SK-N-SH (cell line): ENCODE measurements around the gene JRKL. TPM values are rescaled to one million over a fixed set of nuclear protein-coding genes. Genes with fewer than 3 reads are reported as not detected.

Experiments
- CTCF ChIA-PET: fragments of 300-600, 350-600 bp; formaldehyde crosslinking; extraction: SDS; loops from one replicate; lab custom pipeline; 2021; lab: Yijun Ruan, JAX
- POLR2A ChIA-PET: fragments of 350-600 bp; sonication (Branson Sonifier 250); formaldehyde crosslinking; extraction: SDS; loops from one replicate; lab custom pipeline; 2020; ENCODE audit warnings: antibody characterized with exemption, inconsistent platforms; lab: Yijun Ruan, JAX
- DNase-seq: peaks from one replicate; pipeline ENCODE4 v3.0.0; 2012
- H2AFZ ChIP-seq: fragments of 200-600 bp; sonication (generic); 2 replicates; pipeline ENCODE4 v1.8.1; 2016; ENCODE audit warnings: antibody characterized with exemption, mild to moderate bottlenecking, low read depth
- H3F3A ChIP-seq: fragments of 200-600 bp; sonication (generic); replicated peaks from 2 replicates; pipeline ENCODE3; 2016; ENCODE audit warnings: antibody characterized with exemption, mild to moderate bottlenecking; ENCODE audit not compliant: insufficient read depth
- H3K27ac ChIP-seq, 2 experiments: fragments of 200-500 bp in 1 of 2; fragments of 200-600 bp in 1 of 2; sonication (Bioruptor generic) in 1 of 2; sonication (generic), shearing (Covaris generic) in 1 of 2; 2 replicates each; pipeline versions ENCODE4 v1.5.1 to v1.6.1; 2014 to 2016; ENCODE audit warnings: low read depth in 2 of 2, inconsistent platforms in 1 of 2, low read length in 1 of 2, mild to moderate bottlenecking in 1 of 2, mixed read lengths in 1 of 2
- H3K27me3 ChIP-seq: fragments of 200-600 bp; sonication (generic), shearing (Covaris generic); 2 replicates; pipeline ENCODE4 v1.6.1; 2016; ENCODE audit warnings: mixed run types; ENCODE audit not compliant: insufficient read depth
- H3K36me3 ChIP-seq, 2 experiments: fragments of 200-500 bp in 1 of 2; fragments of 200-600 bp in 1 of 2; sonication (Bioruptor generic) in 1 of 2; sonication (generic) in 1 of 2; replicated peaks in 1 of 2; 2 replicates each; pipeline versions ENCODE3 to v1.5.1; 2014 to 2016; ENCODE audit warnings: low read length in 1 of 2, mild to moderate bottlenecking in 1 of 2; ENCODE audit not compliant: insufficient read depth in 2 of 2, control insufficient read depth in 1 of 2
- H3K4me1 ChIP-seq, 2 experiments: fragments of 200-500 bp in 1 of 2; fragments of 200-600 bp in 1 of 2; sonication (Bioruptor generic) in 1 of 2; sonication (generic), shearing (Covaris generic) in 1 of 2; 2 replicates each; pipeline versions ENCODE4 v1.5.1 to v1.6.1; 2014 to 2016; ENCODE audit warnings: low read depth in 1 of 2, low read length in 1 of 2, mixed run types in 1 of 2; ENCODE audit not compliant: insufficient read depth in 2 of 2, control insufficient read depth in 1 of 2
- H3K4me2 ChIP-seq: fragments of 200-600 bp; sonication (generic), shearing (Covaris generic); 2 replicates; pipeline ENCODE4 v1.6.1; 2017; ENCODE audit warnings: mixed run types
- H3K4me3 ChIP-seq, 2 experiments: fragments of 200-500 bp in 1 of 2; fragments of 200-600 bp in 1 of 2; sonication (Bioruptor generic) in 1 of 2; sonication (generic), shearing (Covaris generic) in 1 of 2; 2 replicates each; pipeline versions ENCODE4 v1.5.1 to v1.8.1; 2014 to 2016; ENCODE audit warnings: low read depth in 2 of 2, inconsistent platforms in 1 of 2, low read length in 1 of 2, mild to moderate bottlenecking in 1 of 2, mixed read lengths in 1 of 2, moderate library complexity in 1 of 2
- H3K79me2 ChIP-seq: fragments of 200-600 bp; sonication (generic); 2 replicates; pipeline ENCODE4 v1.8.1; 2017; ENCODE audit warnings: mild to moderate bottlenecking; ENCODE audit not compliant: insufficient read depth
- H3K9ac ChIP-seq: fragments of 200-600 bp; sonication (generic); 2 replicates; pipeline ENCODE4 v1.6.1; 2017; ENCODE audit warnings: mixed run types
- H3K9me2 ChIP-seq: fragments of 200-600 bp; sonication (generic); 2 replicates; pipeline ENCODE4 v1.6.1; 2017; ENCODE audit warnings: mixed run types
- H3K9me3 ChIP-seq: fragments of 200-600 bp; sonication (generic); 2 replicates; pipeline ENCODE4 v1.6.1; 2017; ENCODE audit warnings: mixed run types, mild to moderate bottlenecking, moderate library complexity
- H4K20me1 ChIP-seq: fragments of 200-600 bp; sonication (generic); 2 replicates; pipeline ENCODE4 v1.6.1; 2017; ENCODE audit warnings: mild to moderate bottlenecking, mixed run types; ENCODE audit not compliant: insufficient read depth
- CHD2 ChIP-seq: fragments of 150-350 bp; IDR thresholded peaks from 2 replicates; pipeline ENCODE4 v1.6.1; 2018; ENCODE audit warnings: low read length; ENCODE audit not compliant: partially characterized antibody
- ELF1 ChIP-seq: IDR thresholded peaks from 2 replicates; pipeline ENCODE4 v1.4.0; 2012
- EP300 ChIP-seq, 2 experiments: IDR thresholded peaks; 2 replicates each; pipeline versions ENCODE4 v1.4.0 to v1.6.1; 2012; ENCODE audit warnings: borderline replicate concordance in 1 of 2, low read depth in 1 of 2, low read length in 1 of 2
- EZH2phosphoT487 ChIP-seq: fragments of 200-600 bp; sonication (generic); IDR thresholded peaks from 2 replicates; pipeline ENCODE4 v1.6.1; 2017; ENCODE audit warnings: low read depth, mixed run types, mild to moderate bottlenecking, antibody characterized with exemption, moderate library complexity, borderline replicate concordance
- FOSL2 ChIP-seq: IDR thresholded peaks from 2 replicates; pipeline ENCODE4 v1.4.0; 2012; ENCODE audit warnings: low read depth, mild to moderate bottlenecking, moderate library complexity, borderline replicate concordance
- FOXJ3 ChIP-seq: sonication (generic); formaldehyde crosslinking; IDR thresholded peaks from 2 replicates; pipeline ENCODE4 v1.5.1; 2020; ENCODE audit warnings: mild to moderate bottlenecking, missing genetic modification reagents
- FOXM1 ChIP-seq: IDR thresholded peaks from 2 replicates; pipeline ENCODE4 v1.4.0; 2012; ENCODE audit warnings: low read depth, mild to moderate bottlenecking
- GATA2 ChIP-seq: sonication (generic); formaldehyde crosslinking; IDR thresholded peaks from 2 replicates; pipeline ENCODE4 v1.5.0; 2020; ENCODE audit warnings: mild to moderate bottlenecking, missing genetic modification reagents
- JUND ChIP-seq: IDR thresholded peaks from 2 replicates; pipeline ENCODE4 v1.4.0; 2012
- MEF2A ChIP-seq: IDR thresholded peaks from 2 replicates; pipeline ENCODE4 v1.4.0; 2012; ENCODE audit warnings: low read depth, borderline replicate concordance
- MXI1 ChIP-seq: IDR thresholded peaks from 2 replicates; pipeline ENCODE4 v1.6.1; 2012; ENCODE audit warnings: mild to moderate bottlenecking, low read depth, low read length, improper control_type of control experiment
- NFIC ChIP-seq: IDR thresholded peaks from 2 replicates; pipeline ENCODE4 v1.4.0; 2012; ENCODE audit warnings: borderline replicate concordance
- NRF1 ChIP-seq: IDR thresholded peaks from 2 replicates; pipeline ENCODE4 v1.6.1; 2012; ENCODE audit warnings: low read depth, mild to moderate bottlenecking, low read length
- POLR2AphosphoS5 ChIP-seq: IDR thresholded peaks from 2 replicates; pipeline ENCODE4 v1.6.1; 2012; ENCODE audit warnings: low read depth, low read length
- RCOR1 ChIP-seq: fragments of 150-350 bp; IDR thresholded peaks from 2 replicates; pipeline ENCODE4 v1.6.1; 2017; ENCODE audit warnings: antibody characterized with exemption, low read length
- RFX5 ChIP-seq: IDR thresholded peaks from 2 replicates; pipeline ENCODE4 v1.6.1; 2012; ENCODE audit warnings: mild to moderate bottlenecking, improper control_type of control experiment, low read length
- SMC3 ChIP-seq: IDR thresholded peaks from 2 replicates; pipeline ENCODE4 v1.6.1; 2012; ENCODE audit warnings: low read depth, low read length, improper control_type of control experiment
- TAF1 ChIP-seq: IDR thresholded peaks from 2 replicates; pipeline ENCODE4 v1.6.1; 2012; ENCODE audit warnings: low read depth, mild to moderate bottlenecking, low read length, moderate library complexity, borderline replicate concordance
- TCF12 ChIP-seq: IDR thresholded peaks from 2 replicates; pipeline ENCODE4 v1.4.0; 2012
- TEAD4 ChIP-seq: IDR thresholded peaks from 2 replicates; pipeline ENCODE4 v1.4.0; 2012; ENCODE audit warnings: mild to moderate bottlenecking, borderline replicate concordance; ENCODE audit not compliant: insufficient read depth
- YY1 ChIP-seq: IDR thresholded peaks from 2 replicates; pipeline ENCODE4 v1.4.0; 2012; ENCODE audit warnings: low read depth, mild to moderate bottlenecking
- whole genome bisulfite sequencing: methylation state at CpG from one replicate; pipeline ENCODE4 v1.1.6; 2017; ENCODE audit warnings: low lambda C conversion rate; 5-methylcytosine and 5-hydroxymethylcytosine counted together
- polyA plus RNA-seq, 3 experiments: library from polyadenylated mRNA; depleted of rRNA; stranded (reverse); fragments of >200 nt; gene quantifications; 2 replicates each; pipeline ENCODE4 v1.2.3, GENCODE V29; 2012
- TF ChIP-seq, protein P1 (sequence below): IDR thresholded peaks from 2 replicates; pipeline ENCODE4 v1.4.0; 2012; ENCODE audit warnings: low read depth, borderline replicate concordance
- TF ChIP-seq, protein P2 (sequence below): fragments of 150-350 bp; IDR thresholded peaks from 2 replicates; pipeline ENCODE4 v1.6.1; 2017; ENCODE audit warnings: antibody characterized with exemption, low read length, low read depth, borderline replicate concordance
- TF ChIP-seq, protein P3 (sequence below): IDR thresholded peaks from 2 replicates; pipeline ENCODE4 v1.4.0; 2012; ENCODE audit warnings: low read depth, borderline replicate concordance
- TF ChIP-seq, protein P4 (sequence below): IDR thresholded peaks from 2 replicates; pipeline ENCODE4 v1.4.0; 2012; ENCODE audit warnings: low read depth
- TF ChIP-seq, protein P5 (sequence below): fragments of 150-350 bp; IDR thresholded peaks from 2 replicates; pipeline ENCODE4 v1.6.1; 2016; ENCODE audit warnings: mild to moderate bottlenecking, low read depth, low read length
- TF ChIP-seq, protein P6 (sequence below): IDR thresholded peaks from 2 replicates; pipeline ENCODE4; 2012

The JRKL gene
- polyA plus RNA-seq (2012; rRNA removed), result 3.8 and 5.3 TPM in 2 replicates
- polyA plus RNA-seq (2012; cell fraction: cytosol; rRNA removed), result 7.5 and 9.1 TPM in 2 replicates
- polyA plus RNA-seq (2012; cell fraction: nucleus; rRNA removed), result 0.83 and 3.0 TPM in 2 replicates

DNA sequence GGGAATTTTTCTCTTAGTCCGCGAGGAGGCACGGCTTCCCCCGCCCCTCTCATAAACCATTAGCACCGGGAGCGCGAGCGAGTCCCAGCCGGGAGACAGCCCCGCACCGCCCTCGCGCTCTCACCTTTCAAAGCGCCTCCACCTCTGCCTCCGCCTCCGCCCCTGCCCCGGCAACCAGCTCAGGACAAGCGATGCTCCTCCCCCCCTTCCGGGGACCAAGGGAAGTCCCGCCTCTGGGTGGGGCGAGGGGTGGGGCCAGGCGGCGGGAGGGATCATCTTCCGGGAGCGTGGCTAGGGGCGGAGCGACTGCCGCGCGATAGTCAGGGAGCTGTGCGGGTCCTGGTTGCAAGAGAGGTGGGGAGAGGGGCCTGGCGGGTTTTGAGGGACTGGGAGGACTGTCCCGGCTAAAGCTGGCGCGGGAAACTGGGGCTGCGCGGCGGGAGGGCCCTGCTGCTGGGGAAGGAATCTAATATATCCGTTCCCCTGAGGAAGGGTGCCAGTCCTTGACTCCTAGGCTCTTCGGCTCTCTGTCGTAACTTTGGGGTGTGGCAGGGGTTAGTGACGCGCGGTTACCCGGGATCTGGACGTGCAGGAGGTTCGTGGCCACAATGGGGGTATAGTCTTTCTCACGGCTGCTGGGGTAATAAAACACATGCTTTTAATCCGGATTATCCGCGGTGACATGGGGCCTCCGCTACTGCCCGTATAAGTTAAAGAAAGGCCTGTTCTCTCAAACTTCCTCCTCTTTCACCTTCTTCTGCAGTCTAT is at the start of gene JRKL, which contains the start of gene CCDC82:
Gene JRKL, plus strand, starts transcription at position 294 of the 768 bp plus-strand sequence. CDS start 637 bp downstream, outside the sequence.
Gene CCDC82, minus strand, starts transcription at position 193 of the 768 bp plus-strand sequence. CDS start 5,165 bp downstream, outside the sequence.
- Histone ChIP-seq H3K27me3 (no peaks in the 10 kb centered on the region), H3K4me2 (peak within 1 kb of the TSS; percentile 88), H3F3A (peaks cover 18% of the 10 kb centered on the region), H3K27ac (peak within 1 kb of the TSS; percentile 87 to 89), H4K20me1 (no peaks in the 10 kb centered on the region), H3K79me2 (peaks cover 93% of the 10 kb centered on the region), H3K9me2 (no peaks in the 10 kb centered on the region), H3K36me3 (peaks cover 14 to 28% of the 10 kb centered on the region in 2 experiments), H3K9me3 (no peaks in the 10 kb centered on the region), H3K4me1 (peaks cover 14 to 15% of the 10 kb centered on the region in 2 experiments; a peak in 3 of 4 replicates), H2AFZ (peak within 1 kb of the TSS; percentile 77), H3K9ac (peak within 1 kb of the TSS; percentile 90), H3K4me3 (peak within 1 kb of the TSS; percentile 91 to 95)
- DNase-seq, result peak; percentile 96
- CTCF ChIA-PET, result interaction anchor here (0.8 to 1.7 kb wide), 7 partner anchors 36 to 684 kb away, joined by 3 to 5 read pairs (median 3); partner anchors contain the start of genes CEP57 and MAML2
- POLR2A ChIA-PET, result interaction anchor here (0.7 to 1.4 kb wide), 3 partner anchors 147 to 600 kb away, joined by 3 to 9 read pairs (median 3); partner anchors contain the start of gene FAM76B
- WGBS, result 0% methylated on average over 22 of the region's 53 CpGs
- TF ChIP-seq CHD2 (peak; percentile 74), MEF2A (no peak), TAF1 (peak; percentile 55), JUND (no peak), FOXJ3 (CRISPR knock-in tag) (no peak), MXI1 (peak; percentile 70), RCOR1 (no peak), RFX5 (peak; percentile 63), FOXM1 (no peak), NRF1 (no peak), TCF12 (no peak), TEAD4 (no peak), EZH2phosphoT487 (no peak), POLR2AphosphoS5 (peak; percentile 87), EP300 (IDR thresholded peaks at IDR 0.05; ENCODE audit: borderline replicate concordance in 1 of 2, low read depth in 1 of 2, low read length in 1 of 2) (peak in 1 of 2 experiments; percentile 35; a peak in 2 of 4 replicates), YY1 (no peak), SMC3 (0 out of 2 replicates have a peak, but pooled peaks have one; percentile 1), NFIC (no peak), ELF1 (peak; percentile 75; the same call in 1 of the 2 replicates), FOSL2 (no peak), GATA2 (no peak)
- TF ChIP-seq, protein P1, sequence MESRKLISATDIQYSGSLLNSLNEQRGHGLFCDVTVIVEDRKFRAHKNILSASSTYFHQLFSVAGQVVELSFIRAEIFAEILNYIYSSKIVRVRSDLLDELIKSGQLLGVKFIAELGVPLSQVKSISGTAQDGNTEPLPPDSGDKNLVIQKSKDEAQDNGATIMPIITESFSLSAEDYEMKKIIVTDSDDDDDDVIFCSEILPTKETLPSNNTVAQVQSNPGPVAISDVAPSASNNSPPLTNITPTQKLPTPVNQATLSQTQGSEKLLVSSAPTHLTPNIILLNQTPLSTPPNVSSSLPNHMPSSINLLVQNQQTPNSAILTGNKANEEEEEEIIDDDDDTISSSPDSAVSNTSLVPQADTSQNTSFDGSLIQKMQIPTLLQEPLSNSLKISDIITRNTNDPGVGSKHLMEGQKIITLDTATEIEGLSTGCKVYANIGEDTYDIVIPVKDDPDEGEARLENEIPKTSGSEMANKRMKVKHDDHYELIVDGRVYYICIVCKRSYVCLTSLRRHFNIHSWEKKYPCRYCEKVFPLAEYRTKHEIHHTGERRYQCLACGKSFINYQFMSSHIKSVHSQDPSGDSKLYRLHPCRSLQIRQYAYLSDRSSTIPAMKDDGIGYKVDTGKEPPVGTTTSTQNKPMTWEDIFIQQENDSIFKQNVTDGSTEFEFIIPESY, result 0 out of 2 replicates have a peak, but pooled peaks have one; percentile 3
- TF ChIP-seq, protein P2, sequence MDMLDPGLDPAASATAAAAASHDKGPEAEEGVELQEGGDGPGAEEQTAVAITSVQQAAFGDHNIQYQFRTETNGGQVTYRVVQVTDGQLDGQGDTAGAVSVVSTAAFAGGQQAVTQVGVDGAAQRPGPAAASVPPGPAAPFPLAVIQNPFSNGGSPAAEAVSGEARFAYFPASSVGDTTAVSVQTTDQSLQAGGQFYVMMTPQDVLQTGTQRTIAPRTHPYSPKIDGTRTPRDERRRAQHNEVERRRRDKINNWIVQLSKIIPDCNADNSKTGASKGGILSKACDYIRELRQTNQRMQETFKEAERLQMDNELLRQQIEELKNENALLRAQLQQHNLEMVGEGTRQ, result no peak
- TF ChIP-seq, protein P3, sequence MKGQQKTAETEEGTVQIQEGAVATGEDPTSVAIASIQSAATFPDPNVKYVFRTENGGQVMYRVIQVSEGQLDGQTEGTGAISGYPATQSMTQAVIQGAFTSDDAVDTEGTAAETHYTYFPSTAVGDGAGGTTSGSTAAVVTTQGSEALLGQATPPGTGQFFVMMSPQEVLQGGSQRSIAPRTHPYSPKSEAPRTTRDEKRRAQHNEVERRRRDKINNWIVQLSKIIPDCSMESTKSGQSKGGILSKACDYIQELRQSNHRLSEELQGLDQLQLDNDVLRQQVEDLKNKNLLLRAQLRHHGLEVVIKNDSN, result no peak
- TF ChIP-seq, protein P4, sequence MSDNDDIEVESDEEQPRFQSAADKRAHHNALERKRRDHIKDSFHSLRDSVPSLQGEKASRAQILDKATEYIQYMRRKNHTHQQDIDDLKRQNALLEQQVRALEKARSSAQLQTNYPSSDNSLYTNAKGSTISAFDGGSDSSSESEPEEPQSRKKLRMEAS, result no peak; the same call in 1 of the 2 replicates
- TF ChIP-seq, protein P5, sequence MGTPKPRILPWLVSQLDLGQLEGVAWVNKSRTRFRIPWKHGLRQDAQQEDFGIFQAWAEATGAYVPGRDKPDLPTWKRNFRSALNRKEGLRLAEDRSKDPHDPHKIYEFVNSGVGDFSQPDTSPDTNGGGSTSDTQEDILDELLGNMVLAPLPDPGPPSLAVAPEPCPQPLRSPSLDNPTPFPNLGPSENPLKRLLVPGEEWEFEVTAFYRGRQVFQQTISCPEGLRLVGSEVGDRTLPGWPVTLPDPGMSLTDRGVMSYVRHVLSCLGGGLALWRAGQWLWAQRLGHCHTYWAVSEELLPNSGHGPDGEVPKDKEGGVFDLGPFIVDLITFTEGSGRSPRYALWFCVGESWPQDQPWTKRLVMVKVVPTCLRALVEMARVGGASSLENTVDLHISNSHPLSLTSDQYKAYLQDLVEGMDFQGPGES, result no peak
- TF ChIP-seq, protein P6, sequence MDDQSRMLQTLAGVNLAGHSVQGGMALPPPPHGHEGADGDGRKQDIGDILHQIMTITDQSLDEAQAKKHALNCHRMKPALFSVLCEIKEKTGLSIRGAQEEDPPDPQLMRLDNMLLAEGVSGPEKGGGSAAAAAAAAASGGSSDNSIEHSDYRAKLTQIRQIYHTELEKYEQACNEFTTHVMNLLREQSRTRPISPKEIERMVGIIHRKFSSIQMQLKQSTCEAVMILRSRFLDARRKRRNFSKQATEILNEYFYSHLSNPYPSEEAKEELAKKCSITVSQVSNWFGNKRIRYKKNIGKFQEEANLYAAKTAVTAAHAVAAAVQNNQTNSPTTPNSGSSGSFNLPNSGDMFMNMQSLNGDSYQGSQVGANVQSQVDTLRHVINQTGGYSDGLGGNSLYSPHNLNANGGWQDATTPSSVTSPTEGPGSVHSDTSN, result no peak
